Uterus (tissue), 4 donors: ENCODE results near the gene LAT. TPM values are rescaled to one million over a fixed set of nuclear protein-coding genes. Genes with fewer than 3 reads are reported as not detected.

Source experiments
- DNase-seq, 2 donors: peaks; one replicate each; pipeline ENCODE4 v3.0.0-alpha.2; 2019 to 2020
- H3K27ac ChIP-seq, 2 donors: fragments of 200-600 bp; sonication (generic); 1 replicate in 1 of 2; 2 replicates in 1 of 2; pipeline ENCODE4 v1.5.1; 2016 to 2018
- H3K27me3 ChIP-seq, 2 donors: fragments of 200-600 bp; sonication (generic); one replicate each; pipeline ENCODE4 v1.5.1; 2018 to 2019; ENCODE audit warnings: control low read depth in 1 of 2
- H3K36me3 ChIP-seq, 2 donors: fragments of 200-600 bp; sonication (generic); one replicate each; pipeline ENCODE4 v1.5.1; 2019; ENCODE audit warnings: control low read depth in 1 of 2
- H3K4me1 ChIP-seq, 2 donors: fragments of 200-600 bp; sonication (generic); one replicate each; pipeline ENCODE4 v1.5.1; 2018 to 2019; ENCODE audit warnings: control low read depth in 1 of 2
- H3K4me3 ChIP-seq, 2 donors: fragments of 200-600 bp; sonication (generic); 1 replicate in 1 of 2; 2 replicates in 1 of 2; pipeline ENCODE4 v1.5.1; 2018 to 2019; ENCODE audit warnings: mild to moderate bottlenecking in 1 of 2
- H3K9me3 ChIP-seq, 2 donors: fragments of 200-600 bp; sonication (generic); one replicate each; pipeline ENCODE4 v1.5.1; 2019; ENCODE audit warnings: control low read depth in 1 of 2
- POLR2A ChIP-seq, 2 donors: fragments of 450-650 bp; IDR thresholded peaks; one replicate each; pipeline ENCODE4 v1.6.1; 2016; ENCODE audit warnings: antibody characterized with exemption in 2 of 2, mild to moderate bottlenecking in 1 of 2, moderate library complexity in 1 of 2
- intact Hi-C: fragments of 100-400 bp; cut with DNase I; formaldehyde crosslinking; loops from one replicate; pipeline ENCODE4 v1.15.1; 2023; ENCODE audit warnings: low total_unique reads
- total RNA-seq, 4 donors: library from RNA; depleted of rRNA in 3 of 4; stranded (reverse); fragments of >200 nt in 3 of 4; gene quantifications; one replicate each; pipeline versions ENCODE4 v1.1.0 to v1.2.4, GENCODE V29; 2014 to 2023
- TF ChIP-seq, protein P1 (sequence below), 4 experiments: fragments of 200-600 bp in 2 of 4; fragments of 450-650 bp in 2 of 4; sonication (generic) in 2 of 4; IDR thresholded peaks; one replicate each; pipeline ENCODE4 v1.5.1; 2016 to 2019; ENCODE audit warnings: antibody characterized with exemption in 4 of 4, mild to moderate bottlenecking in 2 of 4, moderate library complexity in 1 of 4
- donor health status: DM: yes; HTN: yes; CAD: no.

LAT gene
- total RNA-seq, 4 donors from 2014 or later, result 0.97 to 12.6 (median 3.0) TPM

DNA sequence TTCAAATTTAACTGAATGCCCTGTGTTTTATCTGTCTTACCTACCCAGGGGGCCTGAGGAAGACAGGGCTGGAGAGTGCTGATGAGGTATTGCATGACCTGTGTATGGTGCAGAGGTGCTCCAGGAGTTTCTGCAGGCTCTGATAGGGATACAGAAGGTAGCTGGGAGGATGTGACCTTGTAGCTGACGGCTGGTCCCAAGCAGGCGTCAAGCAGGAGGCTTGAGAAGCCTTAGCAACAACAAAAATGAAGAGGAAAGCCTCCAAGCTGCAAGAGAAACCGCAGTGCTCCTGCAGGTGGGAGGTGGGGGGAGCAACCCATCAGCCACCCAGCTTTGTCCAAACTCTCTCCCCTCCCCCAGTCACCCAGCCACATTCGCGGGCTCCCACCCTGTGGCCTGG lies 40.4 kb downstream of the LAT start:
- DNase-seq, result no peak
- intact Hi-C loops, result no loop called here
- no peak for TF ChIP-seq POLR2A (IDR thresholded peaks at IDR 0.05)
- TF ChIP-seq, protein P1, sequence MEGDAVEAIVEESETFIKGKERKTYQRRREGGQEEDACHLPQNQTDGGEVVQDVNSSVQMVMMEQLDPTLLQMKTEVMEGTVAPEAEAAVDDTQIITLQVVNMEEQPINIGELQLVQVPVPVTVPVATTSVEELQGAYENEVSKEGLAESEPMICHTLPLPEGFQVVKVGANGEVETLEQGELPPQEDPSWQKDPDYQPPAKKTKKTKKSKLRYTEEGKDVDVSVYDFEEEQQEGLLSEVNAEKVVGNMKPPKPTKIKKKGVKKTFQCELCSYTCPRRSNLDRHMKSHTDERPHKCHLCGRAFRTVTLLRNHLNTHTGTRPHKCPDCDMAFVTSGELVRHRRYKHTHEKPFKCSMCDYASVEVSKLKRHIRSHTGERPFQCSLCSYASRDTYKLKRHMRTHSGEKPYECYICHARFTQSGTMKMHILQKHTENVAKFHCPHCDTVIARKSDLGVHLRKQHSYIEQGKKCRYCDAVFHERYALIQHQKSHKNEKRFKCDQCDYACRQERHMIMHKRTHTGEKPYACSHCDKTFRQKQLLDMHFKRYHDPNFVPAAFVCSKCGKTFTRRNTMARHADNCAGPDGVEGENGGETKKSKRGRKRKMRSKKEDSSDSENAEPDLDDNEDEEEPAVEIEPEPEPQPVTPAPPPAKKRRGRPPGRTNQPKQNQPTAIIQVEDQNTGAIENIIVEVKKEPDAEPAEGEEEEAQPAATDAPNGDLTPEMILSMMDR (IDR thresholded peaks at IDR 0.05), result no peak

DNA sequence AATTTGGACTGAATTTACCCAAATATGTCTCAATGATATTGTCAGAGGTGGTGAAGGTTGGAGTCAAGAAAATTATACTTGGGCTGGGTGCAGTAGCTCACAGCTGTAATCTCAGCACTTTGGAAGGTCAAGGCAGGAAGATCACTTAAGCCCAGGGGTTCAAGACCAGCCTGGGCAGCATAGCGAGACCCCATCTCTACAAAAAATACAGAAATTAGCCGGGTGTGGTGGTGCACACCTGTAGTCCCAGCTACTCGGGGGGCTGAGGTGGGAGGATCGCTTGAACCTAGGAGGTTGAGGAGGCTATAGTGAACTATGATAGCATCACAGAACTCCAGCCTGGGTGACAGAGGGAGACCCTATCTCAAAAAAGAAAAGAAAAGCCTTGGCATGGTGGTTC lies 40.9 kb downstream of the LAT start:
- H3K4me3 ChIP-seq, result no peak overlapping the region
- TF ChIP-seq POLR2A (IDR thresholded peaks at IDR 0.05), result no peak
- TF ChIP-seq, protein P1 (IDR thresholded peaks at IDR 0.05), result no peak
- DNase-seq, result no peak
- no peaks in the 10 kb centered on the region for H3K4me1 ChIP-seq
- H3K27me3 ChIP-seq, result no peaks in the 10 kb centered on the region
- intact Hi-C loops, result no loop called here
- H3K36me3 ChIP-seq, result no peaks in the 10 kb centered on the region
- no peak overlapping the region for H3K27ac ChIP-seq
- no peaks in the 10 kb centered on the region for H3K9me3 ChIP-seq

More for the DNA sequence above, 40.4 kb downstream of the LAT start:
- H3K9me3 ChIP-seq, result no peaks in the 10 kb centered on the region
- H3K27ac ChIP-seq, result no peak overlapping the region
- no peaks in the 10 kb centered on the region for H3K27me3 ChIP-seq
- H3K4me1 ChIP-seq, result no peaks in the 10 kb centered on the region
- H3K36me3 ChIP-seq, result no peaks in the 10 kb centered on the region
- H3K4me3 ChIP-seq, result no peak overlapping the region

DNA sequence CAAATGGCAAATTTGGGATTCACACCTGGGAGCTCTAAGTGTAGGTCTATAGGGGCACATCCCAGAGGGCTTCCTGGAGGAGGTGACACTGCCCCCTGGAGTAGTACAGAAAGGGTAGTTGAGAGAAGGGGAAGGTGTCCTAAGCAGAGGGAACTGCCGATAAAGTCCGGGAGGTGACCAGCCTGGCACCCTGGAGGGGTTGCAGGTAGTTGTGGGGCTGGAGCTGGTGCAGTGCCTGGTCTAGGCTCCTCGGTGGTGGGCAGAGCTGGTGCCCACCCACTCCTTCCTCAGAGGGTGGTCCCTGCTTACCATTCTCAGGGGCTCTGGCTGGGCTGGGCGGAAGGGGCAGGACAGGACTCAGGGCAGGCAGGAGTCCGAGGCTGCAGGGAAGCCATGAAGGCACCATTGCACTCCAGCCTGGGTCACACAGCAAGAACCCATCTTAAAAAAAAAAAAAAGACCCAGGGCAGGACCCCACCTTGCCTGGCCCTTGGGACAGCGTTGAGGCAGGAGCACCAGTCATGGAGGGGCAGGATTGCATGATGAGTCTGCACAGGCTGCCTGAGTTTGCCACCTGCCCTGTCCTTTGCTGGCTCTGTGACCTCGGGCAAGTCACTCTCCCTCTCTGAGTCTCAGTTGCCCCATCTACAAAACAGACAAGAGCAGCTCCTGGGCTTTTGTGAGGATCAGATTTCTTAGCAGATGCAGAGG lies 43.8 kb downstream of the LAT start:
- no peaks in the 10 kb centered on the region for H3K27me3 ChIP-seq

DNA sequence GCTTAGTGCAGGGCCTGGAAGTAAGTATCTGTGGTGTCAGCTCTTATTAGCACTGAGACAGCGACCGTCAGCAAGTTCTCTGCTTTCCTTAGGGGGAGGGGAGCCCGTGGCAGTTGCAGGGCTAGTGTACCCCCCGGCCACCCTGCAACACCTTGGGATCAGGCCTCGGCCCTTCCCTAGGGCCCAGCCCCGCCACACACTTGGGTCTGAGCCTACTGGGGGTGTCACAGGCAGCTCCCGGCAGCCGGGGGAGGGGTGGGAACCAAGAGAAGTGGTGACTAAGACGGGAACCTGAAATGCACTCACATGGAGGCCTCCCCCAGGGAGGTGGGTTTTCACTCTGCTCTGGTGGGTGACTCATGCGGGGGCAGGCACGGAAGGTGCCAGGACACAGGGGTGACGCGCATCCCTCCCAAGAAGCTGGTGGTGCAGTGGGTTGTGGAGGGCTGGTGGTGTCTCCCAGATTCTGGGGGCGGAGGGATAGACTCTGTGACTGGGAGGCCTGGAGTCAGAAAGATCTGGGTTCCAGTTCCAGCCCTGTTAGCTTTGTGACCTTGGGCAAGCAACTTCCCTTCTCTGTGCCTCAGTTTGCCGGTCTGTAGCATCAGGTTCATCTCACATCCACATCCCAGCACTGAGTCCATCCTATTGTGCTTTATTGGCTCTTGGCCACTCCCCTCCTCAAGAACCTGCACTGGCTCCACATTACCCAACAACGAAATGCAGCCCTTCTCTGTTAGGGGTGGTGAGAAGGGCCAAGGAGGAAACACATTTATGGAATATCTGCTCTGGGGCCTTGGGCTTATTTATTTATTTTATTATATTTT lies 44.5 kb downstream of the LAT start:
- TF ChIP-seq, protein P1 (IDR thresholded peaks at IDR 0.05), result no peak
- TF ChIP-seq POLR2A (IDR thresholded peaks at IDR 0.05), result no peak
- intact Hi-C loops, result no loop called here
- H3K9me3 ChIP-seq, result no peaks in the 10 kb centered on the region
- no peaks in the 10 kb centered on the region for H3K27me3 ChIP-seq
- no peaks in the 10 kb centered on the region for H3K36me3 ChIP-seq
- peak in 1 of 2 donors; percentile 27 for DNase-seq
- H3K4me1 ChIP-seq, result no peaks in the 10 kb centered on the region
- no peak overlapping the region for H3K27ac ChIP-seq
- no peak overlapping the region for H3K4me3 ChIP-seq

More for the DNA sequence above, 43.8 kb downstream of the LAT start:
- H3K36me3 ChIP-seq, result no peaks in the 10 kb centered on the region
- no peaks in the 10 kb centered on the region for H3K4me1 ChIP-seq
- TF ChIP-seq, protein P1 (IDR thresholded peaks at IDR 0.05), result no peak
- TF ChIP-seq POLR2A (IDR thresholded peaks at IDR 0.05), result no peak
- no peak overlapping the region for H3K27ac ChIP-seq
- intact Hi-C loops, result no loop called here
- no peak overlapping the region for H3K4me3 ChIP-seq
- H3K9me3 ChIP-seq, result no peaks in the 10 kb centered on the region
- no peak for DNase-seq
